Measurements from ENCODE around the gene ADAM10. TPM values are rescaled to one million over a fixed set of nuclear protein-coding genes. Genes with fewer than 3 reads are reported as not detected.
"Not testable (repeated sequence)": the region's sequence is repeated elsewhere in the genome, so short reads cannot be mapped to it uniquely, and the experiment has no call there.

The ADAM10 gene
- 116 and 128 TPM in 2 replicates for total RNA-seq (2014; rRNA removed; shearing (Covaris generic))

- peak; percentile 95 for DNase-seq (ENCODE audit: low spot score)
These were observed at the start of gene ADAM10 for GRCh38 chr15:58749532-58750337. TSS of gene ADAM10 (minus strand) at chr15:58749707. CDS start at chr15:58749534, 173 bp downstream.

- no peak for DNase-seq (ENCODE audit: low spot score)
These were observed 48.0 kb upstream of the ADAM10 start for GRCh38 chr15:58797505-58797904.

- no peak for DNase-seq (ENCODE audit: low spot score)
These were observed 46.3 kb upstream of the ADAM10 start for GRCh38 chr15:58795825-58796224.

GRCh38 chr15:58793862-58794261, 44.4 kb upstream of the ADAM10 start:
- no peak for DNase-seq (ENCODE audit: low spot score)

GRCh38 chr15:58788056-58788710, 38.7 kb upstream of the ADAM10 start:
- DNase-seq (ENCODE audit: low spot score): no peak

- DNase-seq (ENCODE audit: low spot score): no peak
These were observed 35.8 kb upstream of the ADAM10 start for GRCh38 chr15:58785355-58785754.

GRCh38 chr15:58779554-58779953, 30.0 kb upstream of the ADAM10 start:
- DNase-seq (ENCODE audit: low spot score): no peak

- no peak for DNase-seq (ENCODE audit: low spot score)
These were observed 27.6 kb upstream of the ADAM10 start for GRCh38 chr15:58777107-58777506.

GRCh38 chr15:58775402-58775801, 25.9 kb upstream of the ADAM10 start:
- no peak for DNase-seq (ENCODE audit: low spot score)

GRCh38 chr15:58773024-58773423, 23.5 kb upstream of the ADAM10 start:
- no peak for DNase-seq (ENCODE audit: low spot score)

- peak; percentile 25 for DNase-seq (ENCODE audit: low spot score)
These were observed 22.2 kb upstream of the ADAM10 start for GRCh38 chr15:58771621-58772250.

GRCh38 chr15:58770857-58771620, 21.5 kb upstream of the ADAM10 start, which contains the start of gene MINDY2:
TSS of gene MINDY2 (plus strand) at chr15:58771302. CDS start at chr15:58771396, 94 bp downstream.
- DNase-seq (ENCODE audit: low spot score): peak; percentile 96

- DNase-seq (ENCODE audit: low spot score): peak; percentile 58
These were observed 21.0 kb upstream of the ADAM10 start for GRCh38 chr15:58770519-58770856.

GRCh38 chr15:58768601-58769004, 19.1 kb upstream of the ADAM10 start:
- DNase-seq (ENCODE audit: low spot score): not testable (repeated sequence)

- DNase-seq (ENCODE audit: low spot score): no peak
These were observed 16.8 kb upstream of the ADAM10 start for GRCh38 chr15:58766290-58766689.

GRCh38 chr15:58764468-58764867, 15.0 kb upstream of the ADAM10 start:
- no peak for DNase-seq (ENCODE audit: low spot score)

GRCh38 chr15:58762731-58763130, 13.2 kb upstream of the ADAM10 start:
- no peak for DNase-seq (ENCODE audit: low spot score)

- DNase-seq (ENCODE audit: low spot score): no peak
These were observed 12.8 kb upstream of the ADAM10 start for GRCh38 chr15:58762285-58762684.

- DNase-seq (ENCODE audit: low spot score): no peak
These were observed 11.5 kb upstream of the ADAM10 start for GRCh38 chr15:58761010-58761388.

- no peak for DNase-seq (ENCODE audit: low spot score)
These were observed 11.0 kb upstream of the ADAM10 start for GRCh38 chr15:58760385-58761009.

- peak; percentile 25 for DNase-seq (ENCODE audit: low spot score)
These were observed 8.6 kb upstream of the ADAM10 start for GRCh38 chr15:58758141-58758540.

Measured in A172 (cell line).